Measurements from ENCODE around the gene HDAC7.

DNA sequence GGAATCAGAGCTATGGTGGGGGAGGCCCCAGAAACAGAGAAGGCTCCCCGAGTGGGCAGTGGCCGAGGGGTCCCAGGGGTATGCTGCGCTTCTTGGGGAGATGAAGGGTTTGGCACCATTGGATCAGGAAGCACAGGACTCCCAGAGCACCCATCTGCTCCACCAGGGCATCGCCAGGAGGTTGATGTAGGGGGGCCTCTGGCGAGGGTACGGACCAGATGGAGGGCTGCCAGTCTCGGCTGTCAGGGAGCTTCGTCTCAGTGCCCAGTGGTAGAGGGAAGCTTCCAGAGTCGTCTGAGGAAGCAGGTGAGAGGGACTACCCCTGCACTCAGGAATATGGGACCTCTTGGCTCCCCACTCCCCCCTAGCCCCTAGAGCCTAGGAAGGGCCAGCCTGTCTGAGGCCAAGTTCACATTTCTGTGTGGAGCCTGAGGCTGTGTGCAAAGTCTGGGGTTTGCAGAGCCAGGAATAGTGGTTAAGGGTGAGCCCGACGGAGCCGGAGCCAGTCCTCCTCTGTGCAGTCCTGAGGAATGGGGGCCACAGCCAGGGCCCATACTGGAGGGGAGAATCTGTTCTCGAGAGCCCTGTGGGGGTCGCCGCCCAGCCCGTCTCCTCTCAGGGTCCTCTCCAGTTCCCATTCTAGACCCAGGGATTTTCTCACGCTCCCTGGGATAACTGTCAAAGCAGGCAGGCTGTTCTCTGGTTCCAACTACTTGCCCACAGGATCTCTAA lies 36.5 kb downstream of the HDAC7 start:
- TF ChIP-seq, protein P1, sequence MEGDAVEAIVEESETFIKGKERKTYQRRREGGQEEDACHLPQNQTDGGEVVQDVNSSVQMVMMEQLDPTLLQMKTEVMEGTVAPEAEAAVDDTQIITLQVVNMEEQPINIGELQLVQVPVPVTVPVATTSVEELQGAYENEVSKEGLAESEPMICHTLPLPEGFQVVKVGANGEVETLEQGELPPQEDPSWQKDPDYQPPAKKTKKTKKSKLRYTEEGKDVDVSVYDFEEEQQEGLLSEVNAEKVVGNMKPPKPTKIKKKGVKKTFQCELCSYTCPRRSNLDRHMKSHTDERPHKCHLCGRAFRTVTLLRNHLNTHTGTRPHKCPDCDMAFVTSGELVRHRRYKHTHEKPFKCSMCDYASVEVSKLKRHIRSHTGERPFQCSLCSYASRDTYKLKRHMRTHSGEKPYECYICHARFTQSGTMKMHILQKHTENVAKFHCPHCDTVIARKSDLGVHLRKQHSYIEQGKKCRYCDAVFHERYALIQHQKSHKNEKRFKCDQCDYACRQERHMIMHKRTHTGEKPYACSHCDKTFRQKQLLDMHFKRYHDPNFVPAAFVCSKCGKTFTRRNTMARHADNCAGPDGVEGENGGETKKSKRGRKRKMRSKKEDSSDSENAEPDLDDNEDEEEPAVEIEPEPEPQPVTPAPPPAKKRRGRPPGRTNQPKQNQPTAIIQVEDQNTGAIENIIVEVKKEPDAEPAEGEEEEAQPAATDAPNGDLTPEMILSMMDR (IDR thresholded peaks at IDR 0.05): no peak
- TF ChIP-seq POLR2A (IDR thresholded peaks at IDR 0.05): no peak

Measured in tibial nerve (tissue), 3 donors.